Epithelial cell of esophagus (primary cell): ENCODE data around the gene PDLIM7.

ENCODE experiments used
- DNase-seq: peaks from one replicate; pipeline ENCODE4 v3.0.0; 2010; ENCODE audit warnings: low read depth
- H3K4me3 ChIP-seq: 2 replicates; pipeline ENCODE4 v1.5.1; 2011; ENCODE audit warnings: mild to moderate bottlenecking, low read length, control low read depth
- CTCF ChIP-seq: IDR thresholded peaks from 2 replicates; pipeline ENCODE4 v1.5.1; 2011; ENCODE audit warnings: low read depth, mild to moderate bottlenecking, low read length, control low read depth, inconsistent platforms; ENCODE audit not compliant: insufficient read depth; ENCODE audit errors: missing control alignments

The PDLIM7 gene

DNA sequence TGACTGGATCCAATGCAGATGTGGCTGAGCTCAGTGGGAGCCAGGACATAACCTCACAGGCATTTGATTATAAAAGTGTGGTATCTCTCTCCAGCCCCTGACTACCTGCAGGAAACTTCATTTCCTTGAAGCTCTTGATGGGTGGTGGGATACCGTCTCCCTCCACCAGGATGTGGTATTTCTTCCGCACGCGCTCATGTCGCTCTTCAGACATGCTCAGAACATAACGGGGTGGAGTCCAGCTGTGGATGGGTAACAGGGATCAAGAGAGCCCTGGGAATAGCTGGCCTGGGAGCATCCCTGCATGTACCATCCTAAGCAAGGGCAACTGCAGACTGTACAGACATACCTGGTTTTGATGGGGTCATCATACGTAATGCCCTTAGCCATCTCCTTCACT is 18.2 kb upstream of the PDLIM7 start:
- no peak for DNase-seq
- no peak for TF ChIP-seq CTCF
- H3K4me3 ChIP-seq: peak overlapping the region; percentile 96

DNA sequence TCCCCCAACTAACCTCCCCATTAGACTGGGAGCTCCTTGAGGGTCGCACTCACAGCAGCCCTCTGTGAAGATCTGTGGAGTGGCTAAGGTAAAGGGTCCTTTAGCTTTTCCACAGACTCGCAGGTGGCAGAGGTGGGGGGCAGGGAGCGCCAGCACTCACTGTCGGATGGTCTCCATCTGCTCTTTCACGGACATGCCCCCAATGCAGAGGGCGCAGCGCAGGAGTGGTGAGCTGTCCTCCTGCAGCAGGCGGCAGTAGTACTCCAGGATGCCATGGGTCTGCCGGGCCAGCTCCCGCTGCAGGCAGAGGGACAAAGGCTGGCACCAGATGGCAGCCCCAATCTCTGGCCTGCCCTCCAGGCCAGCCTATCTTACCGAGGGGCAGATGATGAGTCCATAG is 17.1 kb upstream of the PDLIM7 start:
- H3K4me3 ChIP-seq: no peak overlapping the region
- no peak for DNase-seq
- no peak for TF ChIP-seq CTCF

DNA sequence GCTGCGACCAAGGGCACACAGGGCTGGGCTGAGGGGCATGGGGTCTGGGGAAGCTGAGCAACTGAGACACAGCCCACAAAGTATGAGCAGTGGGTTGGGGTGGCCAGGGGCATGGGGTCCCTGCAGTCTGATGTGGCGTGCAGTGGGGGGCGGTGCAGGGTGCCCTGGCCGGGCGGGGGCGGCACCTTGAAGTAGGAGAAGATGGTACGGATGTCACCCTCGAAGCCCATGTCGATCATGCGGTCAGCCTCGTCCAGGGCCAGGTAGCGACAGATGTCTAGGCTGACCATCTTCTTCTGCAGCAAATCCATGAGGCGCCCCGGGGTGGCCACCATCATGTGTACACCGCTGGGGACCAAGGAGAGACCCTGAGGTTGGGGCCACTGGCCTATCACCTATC is 16.1 kb upstream of the PDLIM7 start:
- TF ChIP-seq CTCF: no peak
- H3K4me3 ChIP-seq: no peak overlapping the region

GRCh38 chr5:177512736-177513380 is 15.5 kb upstream of the PDLIM7 start:
- no peak overlapping the region for H3K4me3 ChIP-seq
- no peak for DNase-seq
- no peak for TF ChIP-seq CTCF

More for the DNA sequence above, 16.1 kb upstream of the PDLIM7 start:
- no peak for DNase-seq

DNA sequence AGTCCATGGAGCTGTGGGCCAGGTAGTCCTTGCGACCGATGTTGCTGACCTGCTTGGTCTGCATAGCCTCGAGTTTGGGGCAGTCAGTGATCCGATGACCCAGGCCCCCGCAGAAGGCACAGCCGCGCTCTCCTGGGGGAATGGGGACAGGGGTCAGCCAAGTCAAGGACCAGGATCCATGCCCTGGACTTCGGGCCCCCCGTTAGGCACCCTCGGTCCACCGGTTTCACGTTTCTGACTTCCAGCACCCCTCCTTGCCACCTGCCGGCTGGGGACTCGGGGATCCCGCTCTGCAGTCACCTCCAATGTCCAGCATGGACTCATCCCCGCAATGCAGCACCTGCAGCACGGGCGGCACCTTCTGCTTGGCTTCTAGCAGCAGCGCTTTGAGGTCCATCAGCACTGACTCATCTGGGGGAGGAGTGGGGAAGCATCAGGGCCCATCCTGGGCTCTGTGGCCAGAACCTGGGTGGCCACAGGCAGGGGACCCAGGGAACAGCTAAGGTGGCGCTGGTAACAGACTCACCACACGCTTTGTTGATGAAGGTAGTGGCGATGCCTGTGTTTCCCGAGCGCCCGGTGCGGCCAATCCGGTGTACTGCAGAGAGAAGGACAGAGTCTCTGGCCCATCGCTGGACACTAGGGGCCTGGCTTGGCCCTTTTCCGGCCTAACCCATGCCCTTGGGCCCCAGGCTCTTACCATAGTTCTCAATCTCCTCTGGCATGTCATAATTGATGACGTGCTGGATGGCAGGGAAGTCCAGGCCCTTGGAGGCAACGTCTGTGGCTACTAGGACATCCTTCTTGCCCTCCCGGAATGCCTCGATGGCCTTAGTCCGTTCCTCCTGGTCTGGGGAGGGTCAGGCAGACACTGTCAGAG is 14.6 kb upstream of the PDLIM7 start:
- TF ChIP-seq CTCF: no peak
- DNase-seq: no peak
- H3K4me3 ChIP-seq: no peak overlapping the region

DNA sequence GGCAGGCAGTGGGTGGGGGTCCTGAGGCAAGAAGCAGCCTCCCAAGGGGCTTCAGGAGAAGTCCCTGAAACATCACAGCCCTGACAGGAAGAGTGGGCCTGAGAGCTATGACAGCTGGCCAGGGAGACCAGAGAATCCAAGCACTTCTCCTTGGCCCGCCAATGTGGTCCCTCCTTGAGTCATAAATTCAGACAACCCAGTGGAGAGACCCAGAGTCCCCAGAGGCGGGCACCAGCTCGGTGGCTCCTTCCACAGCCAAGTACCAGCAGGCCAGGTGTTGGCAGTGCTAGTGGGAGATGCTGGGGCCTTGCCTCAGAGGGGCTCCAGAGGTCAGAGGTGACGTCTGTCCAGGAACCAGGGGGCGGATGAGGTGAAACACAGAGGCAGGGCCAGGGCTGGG is 13.8 kb upstream of the PDLIM7 start:
- no peak for TF ChIP-seq CTCF
- DNase-seq: no peak
- H3K4me3 ChIP-seq: no peak overlapping the region
